ENCODE data around the gene PEMT. TPM values are rescaled to one million over a fixed set of nuclear protein-coding genes. Genes with fewer than 3 reads are reported as not detected.

The PEMT gene
- total RNA-seq, 1 experiment from 2014 or later, result 39.8 TPM

DNA sequence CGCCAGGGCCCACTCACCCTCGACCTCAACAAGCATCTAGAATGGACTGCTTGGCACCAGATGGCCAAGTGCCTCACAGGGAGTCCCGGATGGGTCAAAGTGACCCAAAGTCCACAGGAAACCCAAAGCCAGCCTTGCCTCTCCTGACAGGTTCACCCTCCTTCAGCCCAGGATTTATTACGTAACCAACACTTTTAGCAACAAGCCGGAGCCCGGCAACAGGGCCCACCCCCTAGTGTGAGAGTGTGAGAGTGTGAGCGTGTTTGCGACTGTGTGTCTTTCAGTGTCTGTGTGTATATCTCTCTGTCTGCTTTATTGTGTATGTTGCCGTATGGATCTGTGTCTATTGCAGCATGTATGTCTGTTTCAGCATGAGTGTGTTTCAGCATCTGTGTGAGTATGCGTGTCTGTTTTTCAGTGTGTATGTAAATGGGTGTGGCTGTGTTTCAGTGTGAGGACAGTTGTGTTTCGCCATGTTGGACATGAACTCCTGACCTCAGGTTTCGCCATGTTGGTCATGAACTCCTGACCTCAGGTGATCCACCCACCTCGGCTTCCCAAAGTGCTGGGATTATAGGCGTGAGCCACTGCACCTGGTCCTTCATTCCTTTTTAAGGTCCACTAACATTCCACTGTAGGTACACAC is 13.7 kb upstream of the PEMT start:
- no peak for DNase-seq (ENCODE audit: low spot score)
- no peaks in the 10 kb centered on the region for H3K4me1 ChIP-seq (ENCODE audit: insufficient read depth, low read length, poor library complexity, severe bottlenecking)
- ChIA-PET POLR2A (ENCODE audit: low non-redundant PET) (no interaction called here), CTCF (no interaction called here)
- BruUV-seq (replicated peaks), result no TSS peak
- H3K27ac ChIP-seq (ENCODE audit: low read depth, low read length, poor library complexity, severe bottlenecking), result no peak overlapping the region
- no peaks in the 10 kb centered on the region for H3K9me3 ChIP-seq (ENCODE audit: low read depth, low read length, poor library complexity, severe bottlenecking)
- intact Hi-C loops (cut with micrococcal nuclease; ENCODE audit: unreplicated experiment), result no loop called here
- H3K27me3 ChIP-seq (replicated peaks; ENCODE audit: insufficient read depth, low read depth, low read length, poor library complexity), result no peaks in the 10 kb centered on the region
- no peak for TF ChIP-seq EZH2 (IDR thresholded peaks at IDR 0.05; ENCODE audit: borderline replicate concordance, low read depth, low read length, poor library complexity, severe bottlenecking)
- TF ChIP-seq CTCF (conservative IDR thresholded peaks at IDR 0.05; ENCODE audit: low read depth, low read length), result no peak
- no peak overlapping the region for H3K4me3 ChIP-seq (ENCODE audit: low read depth, low read length, poor library complexity, severe bottlenecking)
- no peaks in the 10 kb centered on the region for H3K36me3 ChIP-seq (ENCODE audit: insufficient read depth, low read length, poor library complexity, severe bottlenecking)

DNA sequence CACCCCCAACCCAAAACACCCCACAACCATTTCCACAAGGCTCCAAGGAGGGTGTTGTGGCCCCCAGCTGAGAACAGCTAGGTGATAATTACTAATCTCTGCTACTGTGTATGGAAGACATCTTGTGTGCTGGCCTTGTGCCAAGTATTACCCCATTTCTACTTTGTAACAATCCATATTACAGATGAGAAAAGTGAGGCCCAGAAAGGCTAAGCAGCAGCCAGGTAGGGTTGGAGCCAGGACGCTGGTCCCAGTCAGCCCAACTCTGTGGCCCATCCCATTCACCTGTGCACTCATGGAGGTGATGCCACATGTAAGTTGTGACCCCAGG is 12.4 kb upstream of the PEMT start:
- intact Hi-C loops (cut with micrococcal nuclease; ENCODE audit: unreplicated experiment), result no loop called here
- TF ChIP-seq EZH2 (IDR thresholded peaks at IDR 0.05; ENCODE audit: borderline replicate concordance, low read depth, low read length, poor library complexity, severe bottlenecking), result no peak
- no peak for TF ChIP-seq CTCF (conservative IDR thresholded peaks at IDR 0.05; ENCODE audit: low read depth, low read length)
- POLR2A ChIA-PET (ENCODE audit: low non-redundant PET), result no interaction called here
- CTCF ChIA-PET, result no interaction called here
- no peaks in the 10 kb centered on the region for H3K27me3 ChIP-seq (replicated peaks; ENCODE audit: insufficient read depth, low read depth, low read length, poor library complexity)
- no TSS peak for BruUV-seq (replicated peaks)
- H3K27ac ChIP-seq (ENCODE audit: low read depth, low read length, poor library complexity, severe bottlenecking), result no peak overlapping the region
- H3K9me3 ChIP-seq (ENCODE audit: low read depth, low read length, poor library complexity, severe bottlenecking), result no peaks in the 10 kb centered on the region
- no peak overlapping the region for H3K4me3 ChIP-seq (ENCODE audit: low read depth, low read length, poor library complexity, severe bottlenecking)
- H3K36me3 ChIP-seq (ENCODE audit: insufficient read depth, low read length, poor library complexity, severe bottlenecking), result no peaks in the 10 kb centered on the region
- no peak for DNase-seq (ENCODE audit: low spot score)
- H3K4me1 ChIP-seq (ENCODE audit: insufficient read depth, low read length, poor library complexity, severe bottlenecking), result no peaks in the 10 kb centered on the region

- intact Hi-C loops (cut with micrococcal nuclease; ENCODE audit: unreplicated experiment), result no loop called here
- no peaks in the 10 kb centered on the region for H3K36me3 ChIP-seq (ENCODE audit: insufficient read depth, low read length, poor library complexity, severe bottlenecking)
- POLR2A ChIA-PET (ENCODE audit: low non-redundant PET), result no interaction called here
- H3K4me1 ChIP-seq (ENCODE audit: insufficient read depth, low read length, poor library complexity, severe bottlenecking), result no peaks in the 10 kb centered on the region
- no peak overlapping the region for H3K4me3 ChIP-seq (ENCODE audit: low read depth, low read length, poor library complexity, severe bottlenecking)
- no peak overlapping the region for H3K27ac ChIP-seq (ENCODE audit: low read depth, low read length, poor library complexity, severe bottlenecking)
- TF ChIP-seq CTCF (conservative IDR thresholded peaks at IDR 0.05; ENCODE audit: low read depth, low read length) (no peak), EZH2 (IDR thresholded peaks at IDR 0.05; ENCODE audit: borderline replicate concordance, low read depth, low read length, poor library complexity, severe bottlenecking) (no peak)
- no TSS peak for BruUV-seq (replicated peaks)
- CTCF ChIA-PET, result no interaction called here
- no peak for DNase-seq (ENCODE audit: low spot score)
- H3K9me3 ChIP-seq (ENCODE audit: low read depth, low read length, poor library complexity, severe bottlenecking), result no peaks in the 10 kb centered on the region
- H3K27me3 ChIP-seq (replicated peaks; ENCODE audit: insufficient read depth, low read depth, low read length, poor library complexity), result no peaks in the 10 kb centered on the region
These were observed 11.8 kb upstream of the PEMT start for GRCh38 chr17:17603178-17603894.

All from A673 (cell line).